ENCODE measurements around the gene PSME3. TPM values are rescaled to one million over a fixed set of nuclear protein-coding genes. Genes with fewer than 3 reads are reported as not detected.

Gene PSME3
- total and polyA plus RNA-seq, 11 donors: 47.4 to 157 (median 67.7) TPM

DNA sequence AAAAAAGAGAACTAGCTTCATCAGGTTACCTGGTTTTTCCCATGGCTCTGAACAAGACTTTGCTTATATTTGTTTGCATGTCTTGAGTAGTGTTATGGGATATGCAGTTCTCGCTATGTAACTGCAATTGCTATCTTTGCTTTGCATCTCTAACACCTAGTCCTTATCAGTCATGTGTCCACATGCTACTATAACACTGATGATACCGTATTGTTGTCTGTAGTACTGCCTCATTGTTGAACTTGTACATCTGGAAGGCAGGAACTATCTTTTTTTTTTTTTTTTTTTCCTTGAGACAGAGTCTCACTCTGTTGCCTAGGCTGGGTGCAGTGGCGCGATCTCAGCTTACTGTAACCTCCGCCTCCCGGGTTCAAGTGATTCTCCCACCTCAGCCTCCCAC, 2.5 kb downstream of the PSME3 start:
- intact Hi-C loops (cut with DNase I): no loop called here
- DNase-seq (no peak), ATAC-seq (no peak)
- H3K9me3 ChIP-seq: no peaks in the 10 kb centered on the region
- TF ChIP-seq, protein P1, sequence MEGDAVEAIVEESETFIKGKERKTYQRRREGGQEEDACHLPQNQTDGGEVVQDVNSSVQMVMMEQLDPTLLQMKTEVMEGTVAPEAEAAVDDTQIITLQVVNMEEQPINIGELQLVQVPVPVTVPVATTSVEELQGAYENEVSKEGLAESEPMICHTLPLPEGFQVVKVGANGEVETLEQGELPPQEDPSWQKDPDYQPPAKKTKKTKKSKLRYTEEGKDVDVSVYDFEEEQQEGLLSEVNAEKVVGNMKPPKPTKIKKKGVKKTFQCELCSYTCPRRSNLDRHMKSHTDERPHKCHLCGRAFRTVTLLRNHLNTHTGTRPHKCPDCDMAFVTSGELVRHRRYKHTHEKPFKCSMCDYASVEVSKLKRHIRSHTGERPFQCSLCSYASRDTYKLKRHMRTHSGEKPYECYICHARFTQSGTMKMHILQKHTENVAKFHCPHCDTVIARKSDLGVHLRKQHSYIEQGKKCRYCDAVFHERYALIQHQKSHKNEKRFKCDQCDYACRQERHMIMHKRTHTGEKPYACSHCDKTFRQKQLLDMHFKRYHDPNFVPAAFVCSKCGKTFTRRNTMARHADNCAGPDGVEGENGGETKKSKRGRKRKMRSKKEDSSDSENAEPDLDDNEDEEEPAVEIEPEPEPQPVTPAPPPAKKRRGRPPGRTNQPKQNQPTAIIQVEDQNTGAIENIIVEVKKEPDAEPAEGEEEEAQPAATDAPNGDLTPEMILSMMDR (IDR thresholded peaks at IDR 0.05): no peak
- TF ChIP-seq POLR2A (IDR thresholded peaks at IDR 0.05): no peak
- H3K36me3 ChIP-seq: peaks cover 2 to 63% (median 59%) of the 10 kb centered on the region in 9 donors
- H3K4me3 ChIP-seq: no peak overlapping the region
- H3K27ac ChIP-seq: no peak overlapping the region
- H3K4me1 ChIP-seq: peaks cover 3 to 29% (median 17%) of the 10 kb centered on the region in 12 donors
- 96 to 99% (median 97%) methylated on average over 6 of the region's 6 CpGs for WGBS, 4 donors
- no peaks in the 10 kb centered on the region for H3K27me3 ChIP-seq

DNA sequence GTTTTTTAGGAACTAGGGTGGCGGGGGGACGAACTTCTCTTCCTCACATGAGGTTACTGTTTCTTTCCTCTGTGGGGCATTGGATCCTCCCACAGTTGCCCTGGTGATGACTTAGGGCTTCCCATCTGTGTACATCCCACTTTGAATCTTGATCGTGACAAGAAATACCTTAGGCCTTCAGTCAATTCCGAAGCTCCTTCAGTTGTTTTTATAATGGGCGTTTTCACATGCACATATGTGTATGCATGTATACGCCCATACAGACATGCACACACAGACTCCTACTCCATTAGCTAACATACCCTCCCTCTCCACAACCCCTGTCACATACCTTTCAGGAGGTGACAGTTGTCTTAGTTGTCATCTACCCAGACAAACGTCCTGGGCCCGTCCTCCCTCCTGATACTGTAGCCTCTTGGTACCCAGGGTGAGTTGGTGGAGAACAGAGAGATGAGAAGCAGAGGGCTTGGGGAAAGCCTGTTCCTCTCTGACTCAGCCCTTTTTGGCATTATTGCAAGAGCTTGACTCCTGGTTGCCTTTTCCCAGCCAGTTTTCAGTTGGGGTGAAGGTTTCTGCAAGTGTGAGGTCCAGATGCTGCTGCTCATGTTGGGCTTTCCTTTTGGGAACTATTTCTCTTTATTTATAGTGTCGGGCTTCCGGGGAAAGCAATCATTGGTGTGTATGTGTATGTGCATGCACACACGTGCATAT, 8.9 kb downstream of the PSME3 start:
- H3K4me3 ChIP-seq: no peak overlapping the region
- DNase-seq (no peak), ATAC-seq (no peak)
- 71 to 76% (median 74%) methylated on average over 11 of the region's 11 CpGs for WGBS, 4 donors
- peaks cover 0 to 14% (median 1%) of the 10 kb centered on the region in 12 donors for H3K4me1 ChIP-seq
- intact Hi-C loops (cut with DNase I): loop anchor here in 9 of 10 donors (2.0 to 5.0 kb wide), 3 partner anchors 87 to 95 kb away; no protein-coding TSS in a partner anchor
- peaks cover 2 to 87% (median 83%) of the 10 kb centered on the region in 9 donors for H3K36me3 ChIP-seq
- no peaks in the 10 kb centered on the region for H3K27me3 ChIP-seq
- TF ChIP-seq, protein P1 (IDR thresholded peaks at IDR 0.05): no peak
- TF ChIP-seq POLR2A (IDR thresholded peaks at IDR 0.05): no peak
- no peak overlapping the region for H3K27ac ChIP-seq
- no peaks in the 10 kb centered on the region for H3K9me3 ChIP-seq

DNA sequence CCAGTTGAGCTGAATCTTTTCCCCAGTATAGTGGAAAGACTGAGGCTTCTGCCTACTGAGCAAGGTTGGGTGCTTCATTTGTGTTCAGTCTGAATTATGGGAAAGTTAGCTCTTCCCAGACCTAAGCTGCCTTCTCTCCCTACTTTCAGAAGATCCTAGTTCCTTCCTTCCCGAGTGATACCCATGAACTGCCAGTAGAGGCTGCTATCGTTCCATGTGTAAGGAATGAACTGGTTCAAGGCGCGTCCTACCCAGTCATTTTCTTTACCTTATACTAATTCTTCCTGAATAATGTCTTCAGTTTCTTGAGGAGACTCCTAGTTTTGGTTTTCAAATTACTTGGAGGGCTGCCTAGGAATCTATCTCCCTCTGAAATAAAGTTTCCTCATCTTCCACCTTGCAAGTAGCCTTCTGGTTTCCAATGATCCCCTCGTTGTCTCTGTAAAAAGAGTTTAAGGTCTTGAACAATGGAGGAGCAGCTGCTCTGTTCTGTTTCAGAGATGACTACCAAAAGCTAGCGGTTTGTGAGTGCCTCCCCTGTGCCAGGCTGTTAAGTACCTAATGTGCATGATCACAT, 10.2 kb downstream of the PSME3 start:
- TF ChIP-seq, protein P1 (IDR thresholded peaks at IDR 0.05): peak; percentile 80 to 99 (median 92)
- TF ChIP-seq POLR2A (IDR thresholded peaks at IDR 0.05): no peak
- intact Hi-C loops (cut with DNase I): loop anchor here in 9 of 10 donors (1.0 to 5.0 kb wide), 4 partner anchors 85 to 94 kb away; no protein-coding TSS in a partner anchor
- 31 to 41% (median 34%) methylated on average over 6 of the region's 6 CpGs for WGBS, 4 donors
- Histone ChIP-seq H3K27me3 (no peaks in the 10 kb centered on the region), H3K4me1 (peaks cover 0 to 14% (median 1%) of the 10 kb centered on the region in 12 donors), H3K36me3 (peaks cover under 1 to 74% (median 70%) of the 10 kb centered on the region in 9 donors), H3K4me3 (no peak overlapping the region), H3K9me3 (no peaks in the 10 kb centered on the region), H3K27ac (peak overlapping the region in 1 of 12 donors; percentile 35)
- peak; percentile 62 to 81 (median 72) for ATAC-seq
- peak in 2 of 5 donors; percentile 37 to 38 for DNase-seq

DNA sequence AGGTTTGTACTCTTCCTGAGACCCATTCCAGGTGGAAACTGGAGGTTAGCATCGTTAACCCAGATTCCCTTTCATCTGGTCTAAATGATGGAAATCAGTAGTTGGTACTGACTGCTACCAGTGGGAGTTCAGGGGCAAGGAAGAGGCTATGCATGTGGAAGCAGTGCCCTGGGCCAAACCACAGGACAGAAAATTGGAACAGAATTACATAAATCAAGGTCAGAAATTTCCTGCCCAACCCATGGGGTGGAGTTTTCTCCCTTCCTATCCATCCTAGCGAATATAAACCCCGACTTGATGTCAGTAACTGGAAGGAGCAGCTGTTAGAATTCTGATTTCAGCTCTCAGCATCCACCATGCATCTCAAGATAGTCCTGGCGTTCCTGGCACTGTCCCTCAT, 11.1 kb downstream of the PSME3 start, which contains the start of gene AOC2:
Gene AOC2 (plus strand): TSS at position 310 of the 400 bp plus-strand sequence. CDS start 47 bp downstream, at position 357.
- ATAC-seq (no peak), DNase-seq (no peak)
- no peak within 1 kb of the TSS for H3K4me3 ChIP-seq
- H3K27ac ChIP-seq: peak within 1 kb of the TSS in 1 of 12 donors; percentile 35
- H3K9me3 ChIP-seq: no peaks in the 10 kb centered on the region
- peaks cover 0 to 14% (median 1%) of the 10 kb centered on the region in 12 donors for H3K4me1 ChIP-seq
- intact Hi-C loops (cut with DNase I): loop anchor here in 4 of 10 donors (2.0 to 5.0 kb wide), 3 partner anchors 85 to 93 kb away; no protein-coding TSS in a partner anchor
- TF ChIP-seq POLR2A (IDR thresholded peaks at IDR 0.05): no peak
- TF ChIP-seq, protein P1 (IDR thresholded peaks at IDR 0.05): no peak
- H3K27me3 ChIP-seq: no peaks in the 10 kb centered on the region
- 58 to 70% (median 60%) methylated on average over 4 of the region's 4 CpGs for WGBS, 4 donors
- H3K36me3 ChIP-seq: peaks cover 0 to 66% (median 62%) of the 10 kb centered on the region in 9 donors

Measured in heart left ventricle (tissue), 16 donors.